ENCODE measurements around the gene VWA7. TPM values are rescaled to one million over a fixed set of nuclear protein-coding genes. Genes with fewer than 3 reads are reported as not detected.

Gene VWA7
- polyA plus RNA-seq, 1 experiment, result 0.29 TPM

- Histone ChIP-seq H3K27me3 (ENCODE audit: control insufficient read depth, insufficient read depth, low read length) (no peaks in the 10 kb centered on the region), H3K36me3 (ENCODE audit: control insufficient read depth, insufficient read depth, low read length) (no peaks in the 10 kb centered on the region), H3K4me3 (ENCODE audit: low read depth, low read length) (no peak overlapping the region)
- CTCF ChIA-PET, result no interaction called here
- DNase-seq (ENCODE audit: low read depth), result no peak
- POLR2A ChIA-PET, result no interaction called here
- TF ChIP-seq, protein P1, sequence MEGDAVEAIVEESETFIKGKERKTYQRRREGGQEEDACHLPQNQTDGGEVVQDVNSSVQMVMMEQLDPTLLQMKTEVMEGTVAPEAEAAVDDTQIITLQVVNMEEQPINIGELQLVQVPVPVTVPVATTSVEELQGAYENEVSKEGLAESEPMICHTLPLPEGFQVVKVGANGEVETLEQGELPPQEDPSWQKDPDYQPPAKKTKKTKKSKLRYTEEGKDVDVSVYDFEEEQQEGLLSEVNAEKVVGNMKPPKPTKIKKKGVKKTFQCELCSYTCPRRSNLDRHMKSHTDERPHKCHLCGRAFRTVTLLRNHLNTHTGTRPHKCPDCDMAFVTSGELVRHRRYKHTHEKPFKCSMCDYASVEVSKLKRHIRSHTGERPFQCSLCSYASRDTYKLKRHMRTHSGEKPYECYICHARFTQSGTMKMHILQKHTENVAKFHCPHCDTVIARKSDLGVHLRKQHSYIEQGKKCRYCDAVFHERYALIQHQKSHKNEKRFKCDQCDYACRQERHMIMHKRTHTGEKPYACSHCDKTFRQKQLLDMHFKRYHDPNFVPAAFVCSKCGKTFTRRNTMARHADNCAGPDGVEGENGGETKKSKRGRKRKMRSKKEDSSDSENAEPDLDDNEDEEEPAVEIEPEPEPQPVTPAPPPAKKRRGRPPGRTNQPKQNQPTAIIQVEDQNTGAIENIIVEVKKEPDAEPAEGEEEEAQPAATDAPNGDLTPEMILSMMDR (IDR thresholded peaks at IDR 0.05; ENCODE audit: insufficient read depth, low read depth, low read length), result no peak
These were observed 32.7 kb downstream of the VWA7 start for GRCh38 chr6:31744422-31744821.

- H3K4me3 ChIP-seq (ENCODE audit: low read depth, low read length), result no peak overlapping the region
- CTCF ChIA-PET, result no interaction called here
- H3K27me3 ChIP-seq (ENCODE audit: control insufficient read depth, insufficient read depth, low read length), result no peaks in the 10 kb centered on the region
- POLR2A ChIA-PET, result no interaction called here
- H3K36me3 ChIP-seq (ENCODE audit: control insufficient read depth, insufficient read depth, low read length), result no peaks in the 10 kb centered on the region
- DNase-seq (ENCODE audit: low read depth), result no peak
- TF ChIP-seq, protein P1 (IDR thresholded peaks at IDR 0.05; ENCODE audit: insufficient read depth, low read depth, low read length), result no peak
These were observed 34.2 kb downstream of the VWA7 start for GRCh38 chr6:31742894-31743293.

DNA sequence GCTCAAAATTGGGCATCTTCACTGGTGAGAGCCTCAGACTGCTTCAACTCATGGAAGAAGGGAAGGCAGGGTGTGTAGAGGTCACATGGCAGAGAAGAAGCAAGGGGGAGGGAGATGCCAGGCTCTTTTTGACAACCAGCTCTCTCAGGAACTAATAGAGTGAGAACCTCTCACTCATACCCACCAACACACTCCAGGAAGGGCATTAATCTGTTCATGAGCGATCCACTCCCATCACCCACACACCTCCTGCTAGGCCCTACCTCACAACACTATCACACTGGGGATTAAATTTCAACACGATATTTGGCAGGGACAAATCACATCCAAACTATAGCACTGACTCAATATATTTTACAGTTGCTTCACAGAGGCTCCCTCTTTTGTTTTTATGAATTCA, 35.3 kb downstream of the VWA7 start:
- TF ChIP-seq, protein P1 (IDR thresholded peaks at IDR 0.05; ENCODE audit: insufficient read depth, low read depth, low read length), result no peak
- ChIA-PET POLR2A (no interaction called here), CTCF (no interaction called here)
- Histone ChIP-seq H3K36me3 (ENCODE audit: control insufficient read depth, insufficient read depth, low read length) (no peaks in the 10 kb centered on the region), H3K4me3 (ENCODE audit: low read depth, low read length) (no peak overlapping the region), H3K27me3 (ENCODE audit: control insufficient read depth, insufficient read depth, low read length) (no peaks in the 10 kb centered on the region)
- no peak for DNase-seq (ENCODE audit: low read depth)

DNA sequence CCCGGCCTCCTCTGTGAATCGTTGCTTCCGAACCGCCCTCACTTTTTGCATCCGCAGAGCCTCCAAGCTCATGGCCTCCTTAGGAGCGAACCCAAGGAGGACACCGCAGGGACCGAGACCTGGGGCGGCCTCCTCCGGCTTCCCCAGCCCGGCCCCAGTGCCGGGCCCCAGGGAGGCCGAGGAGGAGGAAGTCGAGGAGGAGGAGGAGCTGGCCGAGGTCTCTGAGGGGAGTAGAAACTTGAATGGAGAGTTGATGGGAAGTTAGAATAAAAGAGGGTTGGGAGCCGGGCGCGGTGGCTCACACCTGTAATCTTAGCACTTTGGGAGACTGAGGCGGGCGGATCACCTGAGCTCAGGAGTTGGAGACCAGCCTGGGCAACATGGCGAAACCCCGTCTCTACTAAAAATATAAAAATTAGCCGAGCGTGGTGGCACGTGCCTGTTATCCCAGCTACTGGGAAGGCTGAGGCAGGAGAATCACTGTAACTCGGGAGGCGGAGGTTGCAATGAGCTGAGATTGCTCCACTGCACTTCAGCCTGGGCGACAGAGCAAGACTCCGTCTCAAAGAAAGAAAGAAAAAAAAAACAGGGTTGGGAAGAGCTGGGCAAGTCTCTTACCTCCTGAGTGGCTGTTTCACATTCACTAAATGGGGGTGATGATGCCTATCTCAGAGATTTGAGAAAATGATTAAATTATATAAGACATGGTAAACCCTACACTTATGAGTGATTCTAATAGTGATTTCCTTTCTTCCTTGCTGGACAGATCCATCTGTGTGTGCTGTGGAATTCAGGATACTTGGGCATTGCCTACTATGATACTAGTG, 36.5 kb downstream of the VWA7 start:
- Histone ChIP-seq H3K36me3 (ENCODE audit: control insufficient read depth, insufficient read depth, low read length) (no peaks in the 10 kb centered on the region), H3K27me3 (ENCODE audit: control insufficient read depth, insufficient read depth, low read length) (no peaks in the 10 kb centered on the region), H3K4me3 (ENCODE audit: low read depth, low read length) (peak overlapping the region; percentile 75)
- POLR2A ChIA-PET, result interaction anchor here (0.6 to 1.3 kb wide), 4 partner anchors 86 to 1237 kb away, joined by 3 to 6 read pairs (median 4); partner anchors contain the start of gene HSPA1B
- no peak for DNase-seq (ENCODE audit: low read depth)
- TF ChIP-seq, protein P1 (IDR thresholded peaks at IDR 0.05; ENCODE audit: insufficient read depth, low read depth, low read length), result no peak
- CTCF ChIA-PET, result interaction anchor here (1.1 to 6.5 kb wide), 4 partner anchors 11 to 90 kb away, joined by 3 to 35 read pairs (median 4); partner anchors contain the start of gene DDAH2

DNA sequence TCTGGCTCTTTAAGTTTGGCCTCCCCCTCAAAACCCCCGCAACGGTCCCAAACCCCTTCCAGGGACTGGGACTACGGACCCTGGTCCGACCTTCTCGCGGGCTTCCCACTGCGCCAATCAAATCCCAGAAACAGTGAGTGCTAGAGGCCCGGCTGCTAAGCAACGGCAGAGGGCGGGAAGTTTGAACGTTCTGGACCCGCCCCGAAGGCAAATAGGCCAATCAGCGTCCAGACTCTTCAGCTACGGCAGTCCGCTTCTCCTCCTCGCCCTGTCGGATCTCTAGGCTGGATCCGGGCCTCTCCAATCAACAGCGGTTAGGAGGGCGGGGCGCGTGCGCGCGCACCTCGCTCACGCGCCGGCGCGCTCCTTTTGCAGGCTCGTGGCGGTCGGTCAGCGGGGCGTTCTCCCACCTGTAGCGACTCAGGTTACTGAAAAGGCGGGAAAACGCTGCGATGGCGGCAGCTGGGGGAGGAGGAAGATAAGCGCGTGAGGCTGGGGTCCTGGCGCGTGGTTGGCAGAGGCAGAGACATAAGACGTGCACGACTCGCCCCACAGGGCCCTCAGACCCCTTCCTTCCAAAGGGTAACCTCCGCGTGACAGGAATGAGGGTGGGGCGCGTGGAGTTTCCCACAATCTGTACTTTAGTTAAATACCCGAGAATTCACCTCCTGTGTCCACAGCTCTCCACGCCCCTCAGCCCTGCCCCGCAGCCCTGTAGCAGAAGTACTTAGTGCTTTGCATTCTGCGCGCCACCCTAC, 37.3 kb downstream of the VWA7 start, which contains the start of gene MSH5:
MSH5 (plus strand) TSS at position 367 of the 758 bp plus-strand sequence. CDS start 462 bp downstream, outside the sequence.
- Histone ChIP-seq H3K27me3 (ENCODE audit: control insufficient read depth, insufficient read depth, low read length) (no peaks in the 10 kb centered on the region), H3K4me3 (ENCODE audit: low read depth, low read length) (peak within 1 kb of the TSS; percentile 75), H3K36me3 (ENCODE audit: control insufficient read depth, insufficient read depth, low read length) (no peaks in the 10 kb centered on the region)
- TF ChIP-seq, protein P1 (IDR thresholded peaks at IDR 0.05; ENCODE audit: insufficient read depth, low read depth, low read length), result no peak
- DNase-seq (ENCODE audit: low read depth), result peak; percentile 98
- ChIA-PET POLR2A (interaction anchor here (0.6 to 1.3 kb wide), 3 partner anchors 10 to 1413 kb away, joined by 3 to 6 read pairs (median 3); partner anchors contain the start of genes DDAH2 and HSPA1B), CTCF (interaction anchor here (1.0 to 6.5 kb wide), 6 partner anchors 10 to 193 kb away, joined by 3 to 35 read pairs (median 4); partner anchors contain the start of genes ATP6V1G2 and DDAH2)

Measured in BJ (cell line).